Stimulated activated naive CD8-positive, alpha-beta T cell treated with anti-CD3 and anti-CD28 coated beads, Interleukin-15, amount 100 ng/mL, for 72 hours (primary cell): ENCODE results near the gene GPRC5B.

Experiments
- ATAC-seq: fragments of 150-1000 bp; cut with Tn5 transposase; 2 replicates; pipeline ENCODE4 v1.10.0; 2021; ENCODE audit warnings: mild to moderate bottlenecking, moderate library complexity
- DNase-seq, 2 donors: peaks; one replicate each; pipeline ENCODE4 v3.0.0; 2021 to 2022
- H3K27ac Mint-ChIP-seq, 2 donors: one replicate each; pipeline ENCODE4 v1.8.0; 2022; ENCODE audit warnings: mild to moderate bottlenecking in 2 of 2, mixed read lengths in 2 of 2, moderate library complexity in 2 of 2
- H3K27me3 Mint-ChIP-seq: one replicate; pipeline ENCODE4 v1.8.0; 2022; ENCODE audit warnings: mixed read lengths
- H3K4me1 Mint-ChIP-seq: one replicate; pipeline ENCODE4 v1.8.0; 2022; ENCODE audit warnings: mild to moderate bottlenecking, mixed read lengths
- H3K4me3 Mint-ChIP-seq, 2 donors: one replicate each; pipeline ENCODE4 v1.8.0; 2022; ENCODE audit warnings: mild to moderate bottlenecking in 2 of 2, mixed read lengths in 2 of 2, moderate library complexity in 1 of 2
- H3K9me3 Mint-ChIP-seq, 2 donors: one replicate each; pipeline ENCODE4 v1.8.0; 2022; ENCODE audit warnings: mixed read lengths in 2 of 2

GPRC5B gene, protein sequence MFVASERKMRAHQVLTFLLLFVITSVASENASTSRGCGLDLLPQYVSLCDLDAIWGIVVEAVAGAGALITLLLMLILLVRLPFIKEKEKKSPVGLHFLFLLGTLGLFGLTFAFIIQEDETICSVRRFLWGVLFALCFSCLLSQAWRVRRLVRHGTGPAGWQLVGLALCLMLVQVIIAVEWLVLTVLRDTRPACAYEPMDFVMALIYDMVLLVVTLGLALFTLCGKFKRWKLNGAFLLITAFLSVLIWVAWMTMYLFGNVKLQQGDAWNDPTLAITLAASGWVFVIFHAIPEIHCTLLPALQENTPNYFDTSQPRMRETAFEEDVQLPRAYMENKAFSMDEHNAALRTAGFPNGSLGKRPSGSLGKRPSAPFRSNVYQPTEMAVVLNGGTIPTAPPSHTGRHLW

GRCh38 chr16:19884611-19885450 lies at the start of gene GPRC5B:
TSS of gene GPRC5B (minus strand) at chr16:19884848. CDS start at chr16:19872845, 12,003 bp downstream.
- Mint-ChIP-seq H3K4me3 (peak within 1 kb of the TSS; percentile 77 to 78), H3K4me1 (peaks cover 39% of the 10 kb centered on the region), H3K27ac (no peak within 1 kb of the TSS), H3K27me3 (peaks cover 49% of the 10 kb centered on the region), H3K9me3 (no peaks in the 10 kb centered on the region)
- ATAC-seq: peak; percentile 58
- DNase-seq: peak; percentile 30 to 50

DNA sequence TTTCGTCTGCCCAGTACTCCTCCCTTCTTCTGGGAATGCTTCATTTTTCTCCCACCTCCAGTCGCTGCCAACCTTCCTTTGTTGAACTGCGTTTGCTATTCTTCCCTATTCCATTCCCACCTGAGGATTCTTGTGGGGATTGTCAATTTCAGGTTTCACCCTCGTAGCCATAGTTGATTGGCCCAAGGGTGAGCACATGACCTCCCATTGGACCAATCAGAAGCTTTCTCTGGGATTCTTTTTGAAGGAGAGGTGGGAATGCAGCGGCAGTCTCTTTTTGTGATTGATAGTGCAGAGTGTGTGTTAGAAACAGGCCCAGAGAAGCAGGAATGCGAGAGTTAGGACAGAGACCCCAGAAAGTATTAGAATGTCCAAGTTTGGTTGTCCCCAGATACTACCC lies 49.1 kb upstream of the GPRC5B start:
- ATAC-seq (no peak), DNase-seq (no peak)
- Mint-ChIP-seq H3K4me3 (no peak overlapping the region), H3K9me3 (no peaks in the 10 kb centered on the region), H3K27me3 (peaks cover 25% of the 10 kb centered on the region), H3K27ac (no peak overlapping the region), H3K4me1 (no peaks in the 10 kb centered on the region)

GRCh38 chr16:19929062-19929511 lies 44.4 kb upstream of the GPRC5B start:
- ATAC-seq (no peak), DNase-seq (no peak)
- Mint-ChIP-seq H3K4me3 (no peak overlapping the region), H3K27me3 (peaks cover 26% of the 10 kb centered on the region), H3K9me3 (no peaks in the 10 kb centered on the region), H3K27ac (no peak overlapping the region), H3K4me1 (no peaks in the 10 kb centered on the region)

GRCh38 chr16:19928432-19928831 lies 43.8 kb upstream of the GPRC5B start:
- no peaks in the 10 kb centered on the region for H3K4me1 Mint-ChIP-seq
- ATAC-seq: no peak

DNA sequence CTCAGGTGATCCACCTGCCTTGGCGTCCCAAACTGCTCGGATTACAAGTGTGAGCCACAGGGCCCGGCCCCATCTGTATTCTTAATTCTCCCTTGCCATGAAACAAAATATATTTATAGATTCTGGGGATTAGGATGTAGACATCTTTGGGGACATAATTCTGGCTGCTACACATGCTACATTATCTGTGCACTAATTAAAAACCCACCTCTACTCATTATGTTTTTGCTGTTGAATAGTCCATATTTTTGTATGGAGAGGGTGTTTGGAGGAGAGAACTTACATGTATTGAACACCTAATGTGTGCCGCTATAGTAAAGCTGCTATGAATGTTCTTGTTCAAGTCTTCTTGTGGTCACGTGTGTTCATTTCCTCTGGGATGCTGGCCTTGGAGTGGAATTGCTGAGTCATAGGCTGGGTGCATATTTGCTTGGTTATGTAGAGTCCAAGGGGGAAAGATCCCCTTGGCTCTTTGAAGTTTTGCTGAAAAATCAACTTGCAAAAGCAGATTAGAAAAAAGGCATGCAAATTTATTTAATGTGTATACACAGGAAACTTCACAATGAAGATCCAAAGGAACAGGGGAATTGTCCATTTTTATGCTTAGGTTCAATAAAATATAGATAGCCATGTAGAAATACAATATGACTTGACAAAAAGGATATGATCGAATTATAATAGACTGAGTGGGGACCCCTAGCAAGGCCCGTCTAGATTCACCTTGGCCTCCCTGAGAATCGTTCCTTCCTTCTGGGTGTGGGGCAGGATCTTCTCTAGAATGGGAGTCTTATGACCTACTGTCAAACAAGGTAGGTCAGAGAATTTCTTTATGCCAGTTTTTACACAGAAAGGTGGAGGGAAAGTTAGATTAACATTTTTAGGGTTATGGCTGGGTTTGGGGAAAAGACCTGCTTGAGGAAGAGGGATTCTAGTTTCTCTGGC lies 42.1 kb upstream of the GPRC5B start:
- Mint-ChIP-seq H3K4me3 (no peak overlapping the region), H3K27me3 (peaks cover 24% of the 10 kb centered on the region), H3K9me3 (no peaks in the 10 kb centered on the region), H3K4me1 (no peaks in the 10 kb centered on the region), H3K27ac (peak overlapping the region; percentile 42 to 57)
- DNase-seq: no peak
- ATAC-seq: no peak

More at GRCh38 chr16:19928432-19928831, 43.8 kb upstream of the GPRC5B start:
- no peaks in the 10 kb centered on the region for H3K9me3 Mint-ChIP-seq
- no peak overlapping the region for H3K4me3 Mint-ChIP-seq
- peaks cover 24% of the 10 kb centered on the region for H3K27me3 Mint-ChIP-seq
- no peak for DNase-seq
- peak overlapping the region in 1 of 2 donors; percentile 76 for H3K27ac Mint-ChIP-seq

DNA sequence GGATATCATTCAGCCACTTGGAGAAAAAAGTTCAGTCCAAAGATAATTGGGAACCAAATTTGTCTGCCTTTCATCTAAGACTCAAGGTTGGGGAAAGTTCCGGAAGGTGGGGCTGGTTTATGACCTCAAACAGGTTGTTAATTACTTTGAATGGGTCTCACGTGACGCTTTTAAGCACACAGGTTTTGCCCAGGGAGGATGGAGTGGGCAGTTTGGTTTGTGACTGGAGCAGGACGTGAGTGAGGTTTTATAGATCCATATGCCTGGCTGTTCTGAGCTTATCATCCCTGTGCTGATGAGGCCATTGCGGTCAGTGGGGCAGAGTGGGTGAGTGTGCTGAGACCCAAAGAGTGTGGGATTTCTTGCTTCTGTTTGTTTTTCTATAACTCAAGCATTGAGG lies 38.7 kb upstream of the GPRC5B start:
- Mint-ChIP-seq H3K4me3 (no peak overlapping the region), H3K9me3 (no peaks in the 10 kb centered on the region), H3K27me3 (peaks cover 18% of the 10 kb centered on the region), H3K27ac (no peak overlapping the region), H3K4me1 (no peaks in the 10 kb centered on the region)
- DNase-seq (no peak), ATAC-seq (no peak)

DNA sequence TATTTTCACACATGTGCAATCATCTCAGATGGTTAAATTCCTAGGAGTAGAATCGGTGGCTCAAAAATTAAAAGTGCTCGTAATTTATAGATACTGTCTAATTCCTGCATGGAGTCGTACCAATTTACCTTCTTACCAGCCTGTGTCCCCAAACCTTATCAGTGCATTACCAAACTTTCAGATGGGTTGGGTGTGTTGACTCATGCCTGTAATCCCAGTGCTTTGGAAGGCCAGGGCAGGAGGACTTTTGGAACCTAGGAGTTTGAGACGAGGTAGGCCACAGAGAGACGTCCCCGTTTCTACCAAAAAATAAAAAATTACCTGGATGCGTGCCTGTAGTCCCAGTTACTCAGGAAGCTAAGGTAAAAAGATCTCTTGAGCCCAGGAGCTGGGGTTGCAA lies 34.5 kb upstream of the GPRC5B start:
- no peak for DNase-seq

DNA sequence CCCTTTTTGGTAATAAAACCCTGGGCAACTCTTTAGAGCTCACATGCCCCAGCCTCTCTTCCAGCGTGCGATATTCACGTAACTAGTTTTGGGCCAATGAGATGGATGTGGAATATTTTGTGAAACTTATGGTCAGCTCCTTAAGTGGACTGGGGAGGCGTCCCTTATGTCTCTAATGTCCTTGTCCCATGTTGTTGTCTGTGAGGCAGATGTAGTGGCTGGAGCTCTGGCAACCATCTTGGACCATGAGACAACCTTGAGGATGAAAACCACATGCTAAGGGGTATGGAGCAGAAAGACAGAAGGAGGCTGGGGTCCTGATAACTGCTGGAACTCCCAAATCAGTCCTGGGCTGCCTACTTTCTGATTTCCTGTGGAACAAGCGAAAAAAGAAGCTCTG lies 31.4 kb upstream of the GPRC5B start:
- Mint-ChIP-seq H3K27me3 (no peaks in the 10 kb centered on the region), H3K4me1 (no peaks in the 10 kb centered on the region), H3K9me3 (no peaks in the 10 kb centered on the region), H3K27ac (no peak overlapping the region), H3K4me3 (no peak overlapping the region)
- DNase-seq (no peak), ATAC-seq (no peak)

More for the DNA sequence above, 34.5 kb upstream of the GPRC5B start:
- no peaks in the 10 kb centered on the region for H3K4me1 Mint-ChIP-seq
- H3K9me3 Mint-ChIP-seq: no peaks in the 10 kb centered on the region
- H3K4me3 Mint-ChIP-seq: no peak overlapping the region
- no peak overlapping the region for H3K27ac Mint-ChIP-seq
- no peak for ATAC-seq
- peaks cover 5% of the 10 kb centered on the region for H3K27me3 Mint-ChIP-seq

- no peaks in the 10 kb centered on the region for H3K9me3 Mint-ChIP-seq
- ATAC-seq (no peak), DNase-seq (no peak)
- no peak overlapping the region for H3K27ac Mint-ChIP-seq
- H3K27me3 Mint-ChIP-seq: no peaks in the 10 kb centered on the region
- no peaks in the 10 kb centered on the region for H3K4me1 Mint-ChIP-seq
- no peak overlapping the region for H3K4me3 Mint-ChIP-seq
Measured at GRCh38 chr16:19914877-19915276, 30.2 kb upstream of the GPRC5B start.

DNA sequence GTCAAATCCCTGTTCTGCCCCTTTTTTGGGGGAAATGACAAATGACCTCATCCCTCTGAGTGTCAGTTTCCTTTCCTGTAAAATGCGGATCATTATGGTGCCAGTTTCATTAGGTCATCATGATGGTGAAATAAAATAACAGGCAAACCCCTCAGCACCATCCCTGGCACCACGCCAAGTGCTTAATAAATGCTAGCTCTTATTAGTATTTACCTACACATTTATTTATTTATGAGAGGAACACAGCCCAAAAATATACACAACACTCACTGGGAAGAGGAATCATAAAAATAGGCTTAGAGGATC lies 28.6 kb upstream of the GPRC5B start:
- ATAC-seq (no peak), DNase-seq (no peak)
- peak overlapping the region in 1 of 2 donors; percentile 41 for H3K27ac Mint-ChIP-seq
- H3K27me3 Mint-ChIP-seq: peaks cover 4% of the 10 kb centered on the region
- H3K9me3 Mint-ChIP-seq: no peaks in the 10 kb centered on the region
- H3K4me3 Mint-ChIP-seq: no peak overlapping the region
- no peaks in the 10 kb centered on the region for H3K4me1 Mint-ChIP-seq

DNA sequence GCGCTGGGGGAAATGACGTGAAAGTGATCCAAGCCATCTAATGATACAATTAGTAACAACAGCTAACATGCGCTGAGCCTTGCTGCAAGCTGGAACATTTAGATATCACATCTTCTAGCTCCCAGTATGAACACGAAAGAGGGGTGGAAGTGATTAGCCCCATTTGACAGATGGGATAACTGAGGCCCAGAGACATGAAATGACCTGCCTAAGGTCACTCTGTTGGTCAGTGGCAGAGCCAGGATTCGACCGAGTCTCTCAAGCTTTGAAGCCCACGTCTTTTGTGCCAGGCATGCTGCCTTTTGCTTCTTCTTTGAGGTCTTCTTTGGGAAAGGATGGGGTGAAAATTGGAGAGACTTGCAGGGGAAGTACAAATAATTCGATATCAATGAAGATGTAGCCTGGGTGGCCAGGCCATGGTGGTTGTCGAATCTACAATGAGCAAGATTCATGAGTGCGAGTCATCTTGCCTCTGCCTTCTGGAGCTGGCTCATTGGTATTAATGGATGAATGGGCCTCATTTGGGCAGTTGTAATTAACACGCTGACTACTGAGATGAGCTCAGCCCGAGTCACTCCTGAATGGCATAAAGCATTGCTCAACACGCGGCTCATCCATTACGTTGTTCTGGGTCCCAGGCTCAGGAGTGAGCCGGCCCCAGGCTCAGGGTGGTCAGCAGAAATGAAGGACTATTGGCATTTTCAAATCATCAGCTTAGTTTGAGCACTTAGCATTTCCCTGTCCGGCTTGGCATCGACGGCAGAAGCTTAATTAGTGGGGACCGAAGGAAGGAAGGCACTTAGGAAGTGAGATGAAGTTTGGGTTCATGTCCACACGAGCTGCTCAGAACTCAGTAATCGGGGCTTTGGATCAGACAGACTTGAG lies 28.0 kb upstream of the GPRC5B start:
- Mint-ChIP-seq H3K27me3 (peaks cover 10% of the 10 kb centered on the region), H3K9me3 (no peaks in the 10 kb centered on the region), H3K4me1 (peaks cover 5% of the 10 kb centered on the region), H3K27ac (no peak overlapping the region), H3K4me3 (no peak overlapping the region)
- ATAC-seq (no peak), DNase-seq (no peak)

DNA sequence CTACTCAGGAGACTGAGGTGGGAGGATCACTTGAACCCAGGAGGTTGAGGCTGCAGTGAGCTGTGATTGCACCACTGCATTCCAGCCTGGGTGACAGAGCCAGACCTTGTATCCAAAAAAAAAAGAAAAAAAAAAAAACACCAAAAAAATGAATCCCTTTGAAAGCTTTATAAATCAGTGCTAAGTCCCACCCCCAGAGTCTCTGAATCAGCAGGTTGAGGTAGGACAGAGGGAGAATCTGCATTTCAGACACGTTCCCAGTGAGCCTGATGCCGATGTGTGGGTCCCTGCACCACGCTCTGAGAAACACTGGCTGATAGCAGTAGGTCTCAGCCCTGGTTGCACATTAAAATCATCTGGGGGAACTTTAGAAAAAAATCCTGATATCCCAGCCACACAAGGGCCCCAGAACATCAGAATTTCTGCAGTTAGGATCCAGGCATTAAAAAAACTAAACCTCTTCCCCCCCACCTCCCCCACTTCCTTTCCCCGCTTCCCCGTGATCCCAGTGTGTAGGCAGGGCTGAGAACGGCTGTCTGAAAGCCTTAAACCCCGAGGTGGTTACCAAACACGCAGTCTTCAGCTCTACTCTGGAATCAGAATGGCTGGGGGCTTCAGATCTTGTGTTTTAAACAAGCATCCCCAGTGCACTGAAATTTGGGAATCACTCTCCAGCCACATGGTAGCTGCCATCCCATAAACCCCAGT lies 27.3 kb upstream of the GPRC5B start:
- Mint-ChIP-seq H3K4me1 (peaks cover 11% of the 10 kb centered on the region), H3K27ac (no peak overlapping the region)

GRCh38 chr16:19911204-19911603 lies 26.6 kb upstream of the GPRC5B start:
- Mint-ChIP-seq H3K9me3 (no peaks in the 10 kb centered on the region), H3K27ac (no peak overlapping the region), H3K4me1 (peaks cover 11% of the 10 kb centered on the region), H3K4me3 (no peak overlapping the region), H3K27me3 (peaks cover 21% of the 10 kb centered on the region)
- no peak for DNase-seq
- no peak for ATAC-seq

More for the DNA sequence above, 27.3 kb upstream of the GPRC5B start:
- peaks cover 18% of the 10 kb centered on the region for H3K27me3 Mint-ChIP-seq
- DNase-seq (no peak), ATAC-seq (no peak)
- H3K9me3 Mint-ChIP-seq: no peaks in the 10 kb centered on the region
- no peak overlapping the region for H3K4me3 Mint-ChIP-seq

DNA sequence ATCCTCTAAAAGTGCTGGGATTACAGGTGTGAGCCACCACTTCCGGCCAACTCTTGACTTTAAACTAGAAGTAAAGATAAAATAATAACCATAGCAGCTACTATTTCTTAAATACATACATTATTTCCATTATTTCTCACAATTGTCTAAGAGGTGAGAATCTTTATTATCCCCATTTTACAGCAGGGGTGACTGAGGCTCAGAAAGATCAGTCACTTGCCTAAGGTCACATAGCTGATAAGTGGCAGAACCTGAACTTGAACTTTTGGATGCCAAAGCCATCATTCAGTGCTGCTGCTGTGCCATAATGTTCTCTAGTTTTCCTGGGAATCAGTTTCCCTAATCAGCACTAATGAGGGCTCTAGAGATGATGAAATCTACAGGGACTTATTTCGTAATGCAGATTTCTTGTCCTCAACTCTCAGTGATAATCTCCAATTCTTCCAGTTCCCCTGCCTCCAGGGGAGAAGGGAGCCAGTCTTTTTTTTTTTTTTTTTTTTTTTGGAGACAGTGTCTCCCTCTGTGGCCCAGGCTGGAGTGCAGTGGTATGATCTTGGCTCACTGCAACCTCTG lies 25.2 kb upstream of the GPRC5B start:
- peaks cover 21% of the 10 kb centered on the region for H3K27me3 Mint-ChIP-seq

More for the DNA sequence above, 25.2 kb upstream of the GPRC5B start:
- H3K4me3 Mint-ChIP-seq: no peak overlapping the region
- ATAC-seq: no peak
- H3K27ac Mint-ChIP-seq: no peak overlapping the region
- H3K4me1 Mint-ChIP-seq: peaks cover 11% of the 10 kb centered on the region
- no peak for DNase-seq
- H3K9me3 Mint-ChIP-seq: no peaks in the 10 kb centered on the region
